SW480 (cell line): ENCODE results near the gene C3orf20.

Source experiments
- DNase-seq: peaks from one replicate; pipeline ENCODE4 v3.0.0-alpha.2; 2016; ENCODE audit warnings: low spot score

The C3orf20 gene

DNA sequence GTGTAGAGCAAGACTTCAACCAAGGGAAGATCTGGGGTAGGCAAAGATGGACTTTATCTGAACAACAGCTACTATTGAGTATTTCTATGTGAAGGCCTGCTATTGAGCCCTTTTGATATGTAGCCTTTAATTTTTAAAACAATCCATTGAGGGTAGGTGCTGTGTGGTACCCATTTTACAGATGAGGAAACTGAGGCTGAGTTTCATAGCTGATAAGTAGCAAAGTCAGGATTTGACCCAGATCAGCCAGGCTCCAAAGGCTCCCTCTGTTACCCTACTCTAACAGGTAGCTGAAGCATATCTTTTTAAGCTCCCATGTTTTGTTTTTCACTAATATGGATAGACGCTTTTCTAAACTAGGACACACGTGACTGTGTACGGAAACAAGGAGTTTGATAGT lies 141.4 kb downstream of the C3orf20 start:
- no peak for DNase-seq

DNA sequence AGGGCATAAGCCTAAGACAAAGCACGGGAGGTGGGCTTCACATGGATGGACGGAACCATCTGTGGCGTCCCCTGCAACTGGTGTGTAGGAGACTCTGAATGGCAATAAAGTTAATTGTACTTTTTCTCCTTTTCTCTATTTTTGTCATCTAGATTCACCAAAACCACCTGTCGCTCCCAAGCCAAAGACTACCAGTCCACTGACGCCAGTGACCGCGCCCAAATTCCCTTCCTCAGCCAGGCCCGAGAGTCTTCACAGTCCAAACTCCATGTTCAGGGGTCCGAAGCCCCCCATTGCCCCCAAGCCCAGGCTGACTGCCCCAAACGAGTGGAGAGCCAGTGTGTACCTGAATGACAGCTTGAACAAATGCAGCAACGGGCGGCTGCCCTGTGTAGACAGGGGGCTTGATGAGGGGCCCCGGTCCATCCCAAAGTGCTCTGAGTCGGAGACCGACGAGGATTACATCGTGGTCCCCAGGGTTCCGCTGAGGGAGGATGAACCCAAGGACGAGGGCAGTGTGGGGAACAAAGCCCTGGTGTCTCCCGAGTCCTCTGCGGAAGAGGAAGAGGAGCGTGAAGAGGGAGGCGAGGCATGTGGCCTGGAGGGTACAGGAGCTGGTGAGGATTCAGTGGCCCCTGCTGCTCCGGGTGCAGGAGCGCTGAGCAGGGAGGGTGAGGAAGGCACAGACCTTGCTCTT lies 144.0 kb downstream of the C3orf20 start, which contains the start of gene FGD5:
Gene FGD5 (plus strand): TSS at position 159 of the 697 bp plus-strand sequence. CDS start 110 bp downstream, at position 269.
- DNase-seq, result no peak

DNA sequence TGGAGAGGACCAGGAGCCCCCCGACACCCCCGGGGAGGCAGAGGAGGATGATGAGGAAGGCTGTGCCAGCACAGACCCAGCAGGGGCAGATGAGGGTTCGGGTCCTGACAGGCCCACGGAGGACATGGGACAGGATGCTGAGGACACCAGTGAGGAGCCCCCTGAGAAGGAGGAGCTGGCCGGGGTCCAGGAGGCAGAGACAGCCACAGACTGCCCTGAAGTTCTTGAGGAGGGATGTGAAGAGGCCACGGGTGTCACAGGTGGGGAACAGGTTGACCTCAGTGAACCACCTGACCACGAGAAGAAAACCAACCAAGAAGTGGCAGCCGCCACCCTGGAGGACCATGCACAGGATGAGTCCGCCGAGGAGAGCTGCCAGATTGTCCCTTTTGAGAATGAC lies 144.7 kb downstream of the C3orf20 start:
- DNase-seq, result no peak

DNA sequence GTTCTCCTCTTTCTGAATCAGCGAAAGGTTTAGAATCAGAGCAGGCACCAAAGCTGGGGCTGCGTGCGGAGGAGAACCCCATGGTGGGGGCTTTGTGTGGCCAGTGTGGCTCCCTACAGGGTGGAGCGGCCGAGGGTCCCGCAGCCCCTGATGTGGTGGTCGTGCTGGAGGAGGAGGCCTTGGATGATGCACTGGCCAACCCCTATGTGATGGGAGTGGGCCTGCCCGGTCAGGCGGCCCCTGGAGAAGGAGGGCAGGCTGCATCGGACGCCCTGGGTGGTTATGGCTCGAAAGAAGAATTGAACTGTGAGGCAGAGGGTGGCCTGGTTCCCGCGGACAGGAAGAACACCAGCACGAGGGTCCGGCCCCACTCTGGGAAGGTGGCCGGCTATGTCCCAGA lies 145.2 kb downstream of the C3orf20 start:
- DNase-seq, result no peak

DNA sequence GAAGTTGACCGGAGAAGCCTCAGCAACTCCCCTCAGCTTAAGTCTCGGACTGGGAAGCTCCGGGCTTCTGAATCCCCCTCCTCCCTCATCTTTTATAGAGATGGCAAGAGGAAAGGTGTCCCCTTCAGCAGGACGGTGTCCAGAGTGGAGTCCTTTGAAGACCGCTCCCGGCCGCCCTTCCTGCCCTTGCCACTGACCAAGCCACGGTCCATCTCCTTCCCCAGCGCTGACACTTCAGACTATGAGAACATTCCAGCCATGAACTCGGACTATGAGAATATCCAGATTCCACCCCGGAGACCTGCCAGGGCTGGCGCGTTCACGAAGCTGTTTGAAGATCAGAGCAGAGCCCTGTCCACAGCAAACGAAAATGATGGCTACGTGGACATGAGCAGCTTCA lies 146.2 kb downstream of the C3orf20 start:
- no peak for DNase-seq

DNA sequence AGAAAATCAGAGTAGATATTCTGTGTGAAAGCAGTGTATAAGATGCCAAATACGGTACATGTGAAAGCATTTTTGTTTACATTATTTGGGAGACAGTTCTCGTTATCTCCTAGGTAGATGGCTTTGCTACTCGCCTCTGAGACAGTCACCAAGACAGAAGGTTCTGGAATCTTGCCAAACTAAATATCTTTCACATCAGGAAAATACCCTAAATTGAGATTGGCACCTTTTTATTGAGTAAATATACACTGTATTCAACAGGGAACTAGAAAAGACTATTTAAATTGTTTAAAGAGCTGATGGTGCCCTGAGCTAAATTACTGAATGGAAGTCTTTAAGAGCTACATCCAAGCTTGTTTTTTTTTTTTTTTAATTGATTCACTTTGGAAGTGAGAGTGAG lies 147.2 kb downstream of the C3orf20 start:
- no peak for DNase-seq
